Neural cell (in vitro differentiated cells): ENCODE data around the gene SLC22A5.

Source experiments
- CTCF ChIP-seq: fragments of 450-650 bp; IDR thresholded peaks from 2 replicates; pipeline ENCODE4 v1.5.1; 2014; ENCODE audit warnings: antibody characterized with exemption, mild to moderate bottlenecking, moderate library complexity; ENCODE audit not compliant: poor library complexity, severe bottlenecking
- EP300 ChIP-seq: fragments of 450-650 bp; conservative IDR thresholded peaks from 2 replicates; pipeline ENCODE4 v1.6.1; 2014; ENCODE audit warnings: antibody characterized with exemption, mild to moderate bottlenecking, moderate library complexity; ENCODE audit not compliant: poor library complexity, severe bottlenecking
- EZH2 ChIP-seq: fragments of 200-600, 300-800 bp; shearing (Covaris generic), sonication (generic); IDR thresholded peaks from 2 replicates; pipeline ENCODE4 v1.6.1; 2014; ENCODE audit warnings: antibody characterized with exemption, low read length, borderline replicate concordance, mild to moderate bottlenecking; ENCODE audit not compliant: insufficient read depth, poor library complexity, severe bottlenecking
- POLR2AphosphoS5 ChIP-seq: IDR thresholded peaks from 2 replicates; pipeline ENCODE4 v1.6.1; 2012
- RAD21 ChIP-seq: fragments of 450-650 bp; conservative IDR thresholded peaks from 2 replicates; pipeline ENCODE4 v1.6.1; 2014; ENCODE audit warnings: antibody characterized with exemption, mild to moderate bottlenecking, moderate library complexity
- REST ChIP-seq: IDR thresholded peaks from 2 replicates; pipeline ENCODE4 v1.6.1; 2012; ENCODE audit warnings: borderline replicate concordance
- TAF1 ChIP-seq: IDR thresholded peaks from 2 replicates; pipeline ENCODE4 v1.6.1; 2012; ENCODE audit warnings: low read depth

- TF ChIP-seq RAD21 (no peak), REST (no peak), CTCF (no peak), EP300 (no peak), POLR2AphosphoS5 (no peak), TAF1 (no peak), EZH2 (no peak)
Observed at GRCh38 chr5:132383261-132383660, 13.8 kb downstream of the SLC22A5 start.
